Esophagus squamous epithelium (tissue), 5 donors: ENCODE measurements around the gene LIMS2. TPM values are rescaled to one million over a fixed set of nuclear protein-coding genes. Genes with fewer than 3 reads are reported as not detected.

Experiments
- DNase-seq: peaks from one replicate; lab custom pipeline; 2025; lab: John Stamatoyannopoulos, UW
- H3K27ac ChIP-seq, 4 donors: fragments of 200-600 bp; sonication (generic); one replicate each; pipeline ENCODE4 v1.5.1; 2016 to 2019; ENCODE audit warnings: mild to moderate bottlenecking in 1 of 4
- H3K27me3 ChIP-seq, 4 donors: fragments of 200-600 bp; sonication (generic); 1 replicate in 3 of 4; 2 replicates in 1 of 4; pipeline versions ENCODE4 v1.5.1 to v1.6.0; 2017 to 2021; ENCODE audit warnings: antibody characterized with exemption in 1 of 4
- H3K36me3 ChIP-seq, 3 donors: fragments of 200-600 bp; sonication (generic); one replicate each; pipeline ENCODE4 v1.5.1; 2016 to 2019
- H3K4me1 ChIP-seq, 3 donors: fragments of 200-600 bp; sonication (generic); one replicate each; pipeline ENCODE4 v1.5.1; 2017 to 2019
- H3K4me3 ChIP-seq, 4 donors: fragments of 200-600 bp; sonication (generic); 1 replicate in 3 of 4; 2 replicates in 1 of 4; pipeline ENCODE4 v1.5.1; 2016 to 2019; ENCODE audit warnings: mild to moderate bottlenecking in 2 of 4, moderate library complexity in 1 of 4
- H3K9me3 ChIP-seq, 3 donors: fragments of 200-600 bp; sonication (generic); one replicate each; pipeline ENCODE4 v1.5.1; 2016 to 2019
- CTCF ChIP-seq, 6 experiments: fragments of 450-650 bp in 4 of 6; fragments of 200-600 bp in 2 of 6; sonication (generic) in 2 of 6; IDR thresholded peaks; one replicate each; pipeline ENCODE4 v1.5.1; 2016 to 2019; ENCODE audit warnings: antibody characterized with exemption in 6 of 6, mild to moderate bottlenecking in 4 of 6, moderate library complexity in 4 of 6
- POLR2A ChIP-seq, 4 donors: fragments of 450-650 bp; IDR thresholded peaks; one replicate each; pipeline ENCODE4 v1.6.1; 2017; ENCODE audit warnings: antibody characterized with exemption in 4 of 4, mild to moderate bottlenecking in 4 of 4, moderate library complexity in 3 of 4
- WGBS, 2 donors: methylation state at CpG; one replicate each; pipeline ENCODE4 v1.1.5; 2018; 5-methylcytosine and 5-hydroxymethylcytosine counted together
- intact Hi-C: fragments of 100-400 bp; cut with DNase I; formaldehyde crosslinking; loops from one replicate; pipeline ENCODE4 v1.15.0; 2022
- total RNA-seq, 4 donors: library from RNA; depleted of rRNA; stranded (reverse); fragments of >200 nt; gene quantifications; one replicate each; pipeline ENCODE4 v1.1.0, GENCODE V29; 2016
- donor health status: DM: yes; HTN: yes; CAD: no.

LIMS2 gene
- total RNA-seq, 4 donors from 2014 or later, result 2.4 to 29.6 (median 5.9) TPM

GRCh38 chr2:127701193-127701650, 25.9 kb upstream of the LIMS2 start, which contains the start of gene SFT2D3:
Gene SFT2D3, plus strand, starts transcription at chr2:127701497. Its CDS starts 32 bp downstream, at chr2:127701529.
- Histone ChIP-seq H3K4me1 (peaks cover 10 to 54% (median 26%) of the 10 kb centered on the region in 3 donors), H3K9me3 (no peaks in the 10 kb centered on the region), H3K4me3 (peak within 1 kb of the TSS; percentile 65 to 94 (median 80)), H3K27ac (peak within 1 kb of the TSS; percentile 89 to 99 (median 97)), H3K27me3 (no peaks in the 10 kb centered on the region), H3K36me3 (peaks cover 0 to 12% (median 0%) of the 10 kb centered on the region in 3 donors)
- intact Hi-C loops, result no loop called here
- TF ChIP-seq CTCF (IDR thresholded peaks at IDR 0.05) (peak in 1 of 6 experiments; percentile 7), POLR2A (IDR thresholded peaks at IDR 0.05) (peak in 3 of 4 donors; percentile 51 to 94 (median 93))
- WGBS, 2 donors, result no CpG with 5 or more reads among the region's 44 CpGs
- peak; percentile 67 for DNase-seq

- peak; percentile 19 for DNase-seq
- intact Hi-C loops, result no loop called here
These were observed 25.3 kb upstream of the LIMS2 start for GRCh38 chr2:127700527-127701192.

GRCh38 chr2:127698553-127699355, 23.4 kb upstream of the LIMS2 start:
- 93 to 94% methylated on average over 27 of the region's 27 CpGs for WGBS, 2 donors
- TF ChIP-seq POLR2A (IDR thresholded peaks at IDR 0.05) (no peak), CTCF (IDR thresholded peaks at IDR 0.05) (no peak)
- intact Hi-C loops, result no loop called here
- H3K27me3 ChIP-seq, result no peaks in the 10 kb centered on the region
- H3K4me1 ChIP-seq, result peaks cover 4 to 48% (median 24%) of the 10 kb centered on the region in 3 donors
- H3K36me3 ChIP-seq, result peaks cover 0 to 6% (median 0%) of the 10 kb centered on the region in 3 donors
- no peak for DNase-seq
- no peaks in the 10 kb centered on the region for H3K9me3 ChIP-seq
- H3K27ac ChIP-seq, result no peak overlapping the region
- no peak overlapping the region for H3K4me3 ChIP-seq

More at GRCh38 chr2:127700527-127701192, 25.3 kb upstream of the LIMS2 start:
- TF ChIP-seq CTCF (IDR thresholded peaks at IDR 0.05), result peak in 1 of 6 experiments; percentile 23
- peak in 1 of 4 donors; percentile 8 for TF ChIP-seq POLR2A (IDR thresholded peaks at IDR 0.05)
- peak overlapping the region; percentile 89 to 99 (median 97) for H3K27ac ChIP-seq
- H3K4me1 ChIP-seq, result peaks cover 10 to 59% (median 26%) of the 10 kb centered on the region in 3 donors
- peaks cover 0 to 8% (median 0%) of the 10 kb centered on the region in 3 donors for H3K36me3 ChIP-seq
- peak overlapping the region; percentile 65 to 94 (median 80) for H3K4me3 ChIP-seq
- no peaks in the 10 kb centered on the region for H3K9me3 ChIP-seq
- WGBS, 2 donors, result 40 to 41% methylated on average over 16 to 17 of the region's 17 CpGs
- no peaks in the 10 kb centered on the region for H3K27me3 ChIP-seq

GRCh38 chr2:127697482-127698180, 22.3 kb upstream of the LIMS2 start:
- peaks cover 4 to 37% (median 15%) of the 10 kb centered on the region in 3 donors for H3K4me1 ChIP-seq
- no peaks in the 10 kb centered on the region for H3K27me3 ChIP-seq
- no peaks in the 10 kb centered on the region for H3K9me3 ChIP-seq
- DNase-seq, result no peak
- no peak overlapping the region for H3K4me3 ChIP-seq
- no peak overlapping the region for H3K27ac ChIP-seq
- TF ChIP-seq POLR2A (IDR thresholded peaks at IDR 0.05) (no peak), CTCF (IDR thresholded peaks at IDR 0.05) (no peak)
- WGBS, 2 donors, result 87 to 88% methylated on average over 11 to 20 of the region's 21 CpGs
- intact Hi-C loops, result no loop called here
- no peaks in the 10 kb centered on the region for H3K36me3 ChIP-seq
